ENCODE data around the gene ARHGAP25.

Gene ARHGAP25

GRCh38 chr2:68838641-68839040 lies 104.0 kb downstream of the ARHGAP25 start:
- H3K9ac ChIP-seq (ENCODE audit: low read length), result no peak overlapping the region
- H4K8ac ChIP-seq (ENCODE audit: low read depth, low read length), result no peak overlapping the region
- no peaks in the 10 kb centered on the region for H3K36me3 ChIP-seq (ENCODE audit: control insufficient read depth, insufficient read depth, low read length)
- H3K27me3 ChIP-seq (ENCODE audit: insufficient read depth, low read length, poor library complexity), result no peaks in the 10 kb centered on the region
- no peaks in the 10 kb centered on the region for H3K4me1 ChIP-seq (ENCODE audit: control insufficient read depth, low read depth, low read length)
- H3K27ac ChIP-seq (ENCODE audit: low read depth, low read length), result no peak overlapping the region
- no peak overlapping the region for H2AK5ac ChIP-seq (ENCODE audit: low read length)
- no peaks in the 10 kb centered on the region for H3K79me2 ChIP-seq (ENCODE audit: control insufficient read depth, insufficient read depth, low read length)
- no peak for DNase-seq
- H3K23ac ChIP-seq (ENCODE audit: low read length), result no peak overlapping the region
- no peaks in the 10 kb centered on the region for H3K79me1 ChIP-seq (ENCODE audit: low read length)
- H4K5ac ChIP-seq (ENCODE audit: low read length), result no peak overlapping the region
- no peak overlapping the region for H2BK5ac ChIP-seq (ENCODE audit: low read length)
- no peak overlapping the region for H2BK15ac ChIP-seq (replicated peaks; ENCODE audit: low read depth)
- H3K56ac ChIP-seq (ENCODE audit: low read length), result no peak overlapping the region
- H3K18ac ChIP-seq (ENCODE audit: low read length), result no peak overlapping the region
- no peak overlapping the region for H3K4me2 ChIP-seq (ENCODE audit: low read length)
- no peak overlapping the region for H2BK120ac ChIP-seq (ENCODE audit: low read depth, low read length)
- H3K4ac ChIP-seq (ENCODE audit: low read depth, low read length), result no peak overlapping the region
- H3K4me3 ChIP-seq (ENCODE audit: low read length), result no peak overlapping the region
- no CpG with 5 or more reads among the region's 10 CpGs for WGBS (ENCODE audit: extremely low coverage, insufficient coverage, low lambda C conversion rate)

GRCh38 chr2:68839260-68839833 lies 104.7 kb downstream of the ARHGAP25 start:
- no peak overlapping the region for H3K56ac ChIP-seq (ENCODE audit: low read length)
- no peak overlapping the region for H3K18ac ChIP-seq (ENCODE audit: low read length)
- H3K23ac ChIP-seq (ENCODE audit: low read length), result no peak overlapping the region
- H3K9ac ChIP-seq (ENCODE audit: low read length), result no peak overlapping the region
- no peak overlapping the region for H4K5ac ChIP-seq (ENCODE audit: low read length)
- H3K4me2 ChIP-seq (ENCODE audit: low read length), result no peak overlapping the region
- no peak overlapping the region for H2BK15ac ChIP-seq (replicated peaks; ENCODE audit: low read depth)
- H3K4me1 ChIP-seq (ENCODE audit: control insufficient read depth, low read depth, low read length), result no peaks in the 10 kb centered on the region
- no peak overlapping the region for H4K8ac ChIP-seq (ENCODE audit: low read depth, low read length)
- H3K36me3 ChIP-seq (ENCODE audit: control insufficient read depth, insufficient read depth, low read length), result no peaks in the 10 kb centered on the region
- H2BK120ac ChIP-seq (ENCODE audit: low read depth, low read length), result no peak overlapping the region
- no peak overlapping the region for H2BK5ac ChIP-seq (ENCODE audit: low read length)
- H3K79me1 ChIP-seq (ENCODE audit: low read length), result no peaks in the 10 kb centered on the region
- no peaks in the 10 kb centered on the region for H3K79me2 ChIP-seq (ENCODE audit: control insufficient read depth, insufficient read depth, low read length)
- DNase-seq, result peak; percentile 48
- no peak overlapping the region for H3K4me3 ChIP-seq (ENCODE audit: low read length)
- no peak overlapping the region for H2AK5ac ChIP-seq (ENCODE audit: low read length)
- WGBS (ENCODE audit: extremely low coverage, insufficient coverage, low lambda C conversion rate), result no CpG with 5 or more reads among the region's 2 CpGs
- H3K4ac ChIP-seq (ENCODE audit: low read depth, low read length), result no peak overlapping the region
- H3K27ac ChIP-seq (ENCODE audit: low read depth, low read length), result no peak overlapping the region
- no peaks in the 10 kb centered on the region for H3K27me3 ChIP-seq (ENCODE audit: insufficient read depth, low read length, poor library complexity)

DNA sequence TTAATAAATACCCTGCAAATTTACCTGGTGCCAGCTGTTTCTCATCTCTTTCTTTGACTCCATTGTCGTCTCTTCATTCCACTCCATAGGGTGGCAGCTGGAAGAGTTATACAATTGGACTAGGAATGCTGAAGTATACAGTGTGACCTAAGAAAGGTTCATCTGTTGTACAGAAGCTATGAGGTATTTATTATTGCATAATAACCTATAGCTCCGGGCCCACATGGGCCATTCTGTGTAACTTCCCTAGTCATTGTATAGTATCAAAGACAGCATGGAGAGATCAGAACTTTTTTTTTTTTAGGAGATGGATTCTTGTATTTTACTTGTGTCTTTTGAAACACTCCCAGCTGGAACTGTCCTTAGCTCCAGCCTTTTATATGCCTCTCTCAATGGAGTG lies 110.4 kb downstream of the ARHGAP25 start:
- H2BK5ac ChIP-seq (ENCODE audit: low read length), result no peak overlapping the region
- H3K4ac ChIP-seq (ENCODE audit: low read depth, low read length), result no peak overlapping the region

DNA sequence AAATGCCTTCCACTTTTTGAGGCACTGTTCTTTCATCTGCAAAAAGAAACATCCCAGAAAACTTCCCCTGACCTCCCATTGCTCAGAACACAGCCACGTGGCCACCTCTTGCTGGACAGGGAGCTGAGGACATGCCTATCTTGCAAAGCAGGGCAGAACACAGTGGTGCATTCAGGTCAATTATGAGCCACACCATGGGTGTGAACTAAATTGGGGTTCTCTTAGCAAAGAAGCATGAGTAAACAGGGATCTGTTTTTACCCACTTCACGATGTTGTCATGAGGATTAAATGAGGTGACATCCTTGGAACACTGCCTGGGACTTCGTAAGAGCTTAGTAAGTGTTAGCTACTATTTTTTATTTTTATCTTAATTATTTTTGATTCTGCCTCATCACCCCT lies 111.5 kb downstream of the ARHGAP25 start:
- no peaks in the 10 kb centered on the region for H3K27me3 ChIP-seq (ENCODE audit: insufficient read depth, low read length, poor library complexity)
- no peak overlapping the region for H2BK5ac ChIP-seq (ENCODE audit: low read length)
- no peak overlapping the region for H3K4me2 ChIP-seq (ENCODE audit: low read length)
- H3K4me1 ChIP-seq (ENCODE audit: control insufficient read depth, low read depth, low read length), result peaks cover 5% of the 10 kb centered on the region
- no peaks in the 10 kb centered on the region for H3K79me1 ChIP-seq (ENCODE audit: low read length)
- no peak overlapping the region for H3K4ac ChIP-seq (ENCODE audit: low read depth, low read length)
- no peak overlapping the region for H4K5ac ChIP-seq (ENCODE audit: low read length)
- no peak overlapping the region for H3K18ac ChIP-seq (ENCODE audit: low read length)
- H3K4me3 ChIP-seq (ENCODE audit: low read length), result no peak overlapping the region
- H3K9ac ChIP-seq (ENCODE audit: low read length), result no peak overlapping the region
- WGBS (ENCODE audit: extremely low coverage, insufficient coverage, low lambda C conversion rate), result no CpG with 5 or more reads among the region's 3 CpGs
- H3K56ac ChIP-seq (ENCODE audit: low read length), result no peak overlapping the region
- no peak overlapping the region for H3K23ac ChIP-seq (ENCODE audit: low read length)
- H2BK15ac ChIP-seq (replicated peaks; ENCODE audit: low read depth), result no peak overlapping the region
- no peak for DNase-seq
- no peak overlapping the region for H2AK5ac ChIP-seq (ENCODE audit: low read length)
- H2BK120ac ChIP-seq (ENCODE audit: low read depth, low read length), result no peak overlapping the region
- H3K36me3 ChIP-seq (ENCODE audit: control insufficient read depth, insufficient read depth, low read length), result no peaks in the 10 kb centered on the region
- no peak overlapping the region for H3K27ac ChIP-seq (ENCODE audit: low read depth, low read length)
- no peak overlapping the region for H4K8ac ChIP-seq (ENCODE audit: low read depth, low read length)
- H3K79me2 ChIP-seq (ENCODE audit: control insufficient read depth, insufficient read depth, low read length), result no peaks in the 10 kb centered on the region

More for the DNA sequence above, 110.4 kb downstream of the ARHGAP25 start:
- H4K5ac ChIP-seq (ENCODE audit: low read length), result no peak overlapping the region
- H3K18ac ChIP-seq (ENCODE audit: low read length), result no peak overlapping the region
- no peak overlapping the region for H3K56ac ChIP-seq (ENCODE audit: low read length)
- no peaks in the 10 kb centered on the region for H3K36me3 ChIP-seq (ENCODE audit: control insufficient read depth, insufficient read depth, low read length)
- no peak overlapping the region for H3K27ac ChIP-seq (ENCODE audit: low read depth, low read length)
- no peak overlapping the region for H3K23ac ChIP-seq (ENCODE audit: low read length)
- H3K79me1 ChIP-seq (ENCODE audit: low read length), result no peaks in the 10 kb centered on the region
- H3K9ac ChIP-seq (ENCODE audit: low read length), result no peak overlapping the region
- H3K79me2 ChIP-seq (ENCODE audit: control insufficient read depth, insufficient read depth, low read length), result no peaks in the 10 kb centered on the region
- no peak overlapping the region for H3K4me2 ChIP-seq (ENCODE audit: low read length)
- WGBS (ENCODE audit: extremely low coverage, insufficient coverage, low lambda C conversion rate), result no CpG with 5 or more reads among the region's 2 CpGs
- H3K27me3 ChIP-seq (ENCODE audit: insufficient read depth, low read length, poor library complexity), result no peaks in the 10 kb centered on the region
- H2BK15ac ChIP-seq (replicated peaks; ENCODE audit: low read depth), result no peak overlapping the region
- no peak for DNase-seq
- H2AK5ac ChIP-seq (ENCODE audit: low read length), result no peak overlapping the region
- no peak overlapping the region for H2BK120ac ChIP-seq (ENCODE audit: low read depth, low read length)
- H3K4me3 ChIP-seq (ENCODE audit: low read length), result no peak overlapping the region
- H4K8ac ChIP-seq (ENCODE audit: low read depth, low read length), result no peak overlapping the region
- H3K4me1 ChIP-seq (ENCODE audit: control insufficient read depth, low read depth, low read length), result no peaks in the 10 kb centered on the region

DNA sequence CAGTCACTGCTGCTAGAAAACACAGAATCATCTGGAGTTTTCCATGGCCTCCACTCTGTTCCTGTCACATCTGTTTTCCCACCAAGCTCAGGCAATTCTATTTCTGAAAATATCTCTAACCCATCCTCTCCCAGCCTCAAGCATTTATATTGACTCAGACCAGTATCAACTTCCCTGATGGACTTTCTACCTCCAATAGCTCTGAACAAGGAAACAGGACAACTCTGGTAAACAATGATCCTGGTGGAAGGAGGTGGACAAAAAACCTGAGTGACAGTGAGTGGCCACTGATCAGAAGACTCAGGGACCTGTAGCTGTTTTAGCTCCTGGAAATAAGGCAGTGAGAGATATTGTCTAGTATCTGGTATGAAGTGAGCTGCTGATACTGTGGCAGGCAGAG lies 113.1 kb downstream of the ARHGAP25 start:
- H3K79me1 ChIP-seq (ENCODE audit: low read length), result no peaks in the 10 kb centered on the region
- no peak overlapping the region for H2BK15ac ChIP-seq (replicated peaks; ENCODE audit: low read depth)
- H2AK5ac ChIP-seq (ENCODE audit: low read length), result no peak overlapping the region
- H2BK5ac ChIP-seq (ENCODE audit: low read length), result no peak overlapping the region
- no peak overlapping the region for H4K5ac ChIP-seq (ENCODE audit: low read length)
- no peak overlapping the region for H3K23ac ChIP-seq (ENCODE audit: low read length)
- no peak overlapping the region for H3K4ac ChIP-seq (ENCODE audit: low read depth, low read length)
- no peak for DNase-seq
- H2BK120ac ChIP-seq (ENCODE audit: low read depth, low read length), result no peak overlapping the region
- H3K27ac ChIP-seq (ENCODE audit: low read depth, low read length), result no peak overlapping the region
- no peak overlapping the region for H3K4me2 ChIP-seq (ENCODE audit: low read length)
- no peak overlapping the region for H3K18ac ChIP-seq (ENCODE audit: low read length)
- peaks cover 5% of the 10 kb centered on the region for H3K4me1 ChIP-seq (ENCODE audit: control insufficient read depth, low read depth, low read length)
- no peak overlapping the region for H3K9ac ChIP-seq (ENCODE audit: low read length)
- no peaks in the 10 kb centered on the region for H3K27me3 ChIP-seq (ENCODE audit: insufficient read depth, low read length, poor library complexity)
- H3K56ac ChIP-seq (ENCODE audit: low read length), result no peak overlapping the region
- no peaks in the 10 kb centered on the region for H3K36me3 ChIP-seq (ENCODE audit: control insufficient read depth, insufficient read depth, low read length)
- no peaks in the 10 kb centered on the region for H3K79me2 ChIP-seq (ENCODE audit: control insufficient read depth, insufficient read depth, low read length)
- H3K4me3 ChIP-seq (ENCODE audit: low read length), result no peak overlapping the region
- H4K8ac ChIP-seq (ENCODE audit: low read depth, low read length), result no peak overlapping the region

- no peaks in the 10 kb centered on the region for H3K79me2 ChIP-seq (ENCODE audit: control insufficient read depth, insufficient read depth, low read length)
- H3K79me1 ChIP-seq (ENCODE audit: low read length), result no peaks in the 10 kb centered on the region
- H3K27me3 ChIP-seq (ENCODE audit: insufficient read depth, low read length, poor library complexity), result no peaks in the 10 kb centered on the region
- no peak overlapping the region for H3K23ac ChIP-seq (ENCODE audit: low read length)
- no peaks in the 10 kb centered on the region for H3K36me3 ChIP-seq (ENCODE audit: control insufficient read depth, insufficient read depth, low read length)
- H2BK15ac ChIP-seq (replicated peaks; ENCODE audit: low read depth), result no peak overlapping the region
- no peak overlapping the region for H2AK5ac ChIP-seq (ENCODE audit: low read length)
- H3K56ac ChIP-seq (ENCODE audit: low read length), result no peak overlapping the region
- H3K27ac ChIP-seq (ENCODE audit: low read depth, low read length), result no peak overlapping the region
- H3K4ac ChIP-seq (ENCODE audit: low read depth, low read length), result no peak overlapping the region
- no peak overlapping the region for H3K9ac ChIP-seq (ENCODE audit: low read length)
- H2BK120ac ChIP-seq (ENCODE audit: low read depth, low read length), result no peak overlapping the region
- no peak for DNase-seq
- no CpG with 5 or more reads among the region's 4 CpGs for WGBS (ENCODE audit: extremely low coverage, insufficient coverage, low lambda C conversion rate)
- H4K8ac ChIP-seq (ENCODE audit: low read depth, low read length), result no peak overlapping the region
- H3K4me3 ChIP-seq (ENCODE audit: low read length), result no peak overlapping the region
- H3K4me1 ChIP-seq (ENCODE audit: control insufficient read depth, low read depth, low read length), result peaks cover 5% of the 10 kb centered on the region
- H3K4me2 ChIP-seq (ENCODE audit: low read length), result no peak overlapping the region
- H4K5ac ChIP-seq (ENCODE audit: low read length), result no peak overlapping the region
- no peak overlapping the region for H3K18ac ChIP-seq (ENCODE audit: low read length)
- H2BK5ac ChIP-seq (ENCODE audit: low read length), result no peak overlapping the region
These were observed 115.0 kb downstream of the ARHGAP25 start for GRCh38 chr2:68849579-68850030.
